Nephron progenitor cell (in vitro differentiated cells): ENCODE results near the gene MINDY4.

ENCODE experiments used
- DNase-seq: peaks from one replicate; pipeline ENCODE4 v3.0.0; 2021
- H3K27ac Mint-ChIP-seq: 2 replicates; pipeline ENCODE4 v1.8.0; 2021; ENCODE audit warnings: mild to moderate bottlenecking, moderate library complexity, mixed read lengths
- H3K27me3 Mint-ChIP-seq: 2 replicates; pipeline ENCODE4 v1.8.0; 2021; ENCODE audit warnings: mild to moderate bottlenecking, low read depth, mixed read lengths; ENCODE audit not compliant: poor library complexity
- H3K36me3 Mint-ChIP-seq: 2 replicates; pipeline ENCODE4 v1.8.0; 2021; ENCODE audit warnings: low read depth, mixed read lengths
- H3K4me1 Mint-ChIP-seq: 2 replicates; pipeline ENCODE4 v1.8.0; 2021; ENCODE audit warnings: mixed read lengths
- H3K4me3 Mint-ChIP-seq: 2 replicates; pipeline ENCODE4 v1.8.0; 2021; ENCODE audit warnings: mild to moderate bottlenecking, moderate library complexity, mixed read lengths
- H3K9me3 Mint-ChIP-seq: 2 replicates; pipeline ENCODE4 v1.8.0; 2021; ENCODE audit warnings: mild to moderate bottlenecking, moderate library complexity, mixed read lengths
- TF ChIP-seq, protein P1 (sequence below): fragments of 200-600 bp; sonication (generic); IDR thresholded peaks from 2 replicates; pipeline ENCODE4 v1.5.0; 2021; ENCODE audit warnings: antibody characterized with exemption

MINDY4 gene

DNA sequence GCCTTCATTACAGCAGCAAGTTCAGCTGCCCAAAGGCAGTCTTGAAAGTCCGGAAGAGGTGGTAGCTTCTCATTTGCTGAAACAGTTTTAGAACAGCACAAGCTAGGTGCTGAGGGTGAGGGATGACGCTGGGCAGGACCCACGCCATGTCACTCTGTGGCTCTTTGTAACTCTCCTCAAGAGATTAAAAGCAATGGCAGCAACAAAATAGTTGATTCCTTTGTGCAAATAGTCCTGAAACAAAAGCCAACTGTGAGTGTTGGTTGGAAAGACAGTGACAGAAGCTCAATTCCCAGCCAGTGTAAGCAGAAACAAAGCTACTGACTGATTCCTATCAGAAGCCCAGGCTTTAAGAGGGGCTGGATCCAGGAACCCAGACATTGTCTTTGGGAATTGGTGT is 92.9 kb downstream of the MINDY4 start:
- Mint-ChIP-seq H3K4me3 (no peak overlapping the region), H3K9me3 (no peaks in the 10 kb centered on the region), H3K36me3 (no peaks in the 10 kb centered on the region), H3K27me3 (peaks cover 7% of the 10 kb centered on the region), H3K4me1 (peaks cover 48% of the 10 kb centered on the region), H3K27ac (peak overlapping the region; percentile 36)
- no peak for DNase-seq
- TF ChIP-seq, protein P1, sequence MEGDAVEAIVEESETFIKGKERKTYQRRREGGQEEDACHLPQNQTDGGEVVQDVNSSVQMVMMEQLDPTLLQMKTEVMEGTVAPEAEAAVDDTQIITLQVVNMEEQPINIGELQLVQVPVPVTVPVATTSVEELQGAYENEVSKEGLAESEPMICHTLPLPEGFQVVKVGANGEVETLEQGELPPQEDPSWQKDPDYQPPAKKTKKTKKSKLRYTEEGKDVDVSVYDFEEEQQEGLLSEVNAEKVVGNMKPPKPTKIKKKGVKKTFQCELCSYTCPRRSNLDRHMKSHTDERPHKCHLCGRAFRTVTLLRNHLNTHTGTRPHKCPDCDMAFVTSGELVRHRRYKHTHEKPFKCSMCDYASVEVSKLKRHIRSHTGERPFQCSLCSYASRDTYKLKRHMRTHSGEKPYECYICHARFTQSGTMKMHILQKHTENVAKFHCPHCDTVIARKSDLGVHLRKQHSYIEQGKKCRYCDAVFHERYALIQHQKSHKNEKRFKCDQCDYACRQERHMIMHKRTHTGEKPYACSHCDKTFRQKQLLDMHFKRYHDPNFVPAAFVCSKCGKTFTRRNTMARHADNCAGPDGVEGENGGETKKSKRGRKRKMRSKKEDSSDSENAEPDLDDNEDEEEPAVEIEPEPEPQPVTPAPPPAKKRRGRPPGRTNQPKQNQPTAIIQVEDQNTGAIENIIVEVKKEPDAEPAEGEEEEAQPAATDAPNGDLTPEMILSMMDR: no peak

DNA sequence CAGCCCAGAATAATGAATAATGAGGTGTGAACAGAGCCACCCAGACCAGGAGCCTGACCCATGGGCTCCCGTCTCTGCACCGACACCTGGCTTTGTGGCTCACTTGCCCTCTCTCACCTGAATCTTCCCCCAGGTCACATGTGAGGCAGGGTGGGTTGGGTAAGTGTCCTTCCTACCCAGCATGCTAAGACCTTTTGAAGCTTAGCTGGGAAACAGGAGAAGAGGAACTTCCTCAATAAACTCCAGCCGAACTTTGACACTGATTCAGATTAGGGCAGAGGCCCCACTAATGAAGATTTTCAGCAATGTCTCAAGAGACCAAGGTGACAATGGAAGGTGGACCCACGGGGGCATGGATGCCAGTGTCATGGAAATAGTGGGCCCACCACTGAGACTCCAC is 93.9 kb downstream of the MINDY4 start:
- Mint-ChIP-seq H3K27ac (no peak overlapping the region), H3K36me3 (no peaks in the 10 kb centered on the region), H3K4me1 (peaks cover 43% of the 10 kb centered on the region), H3K27me3 (peaks cover 4% of the 10 kb centered on the region), H3K4me3 (no peak overlapping the region), H3K9me3 (no peaks in the 10 kb centered on the region)
- no peak for DNase-seq
- TF ChIP-seq, protein P1: no peak

GRCh38 chr7:30865821-30866220 is 94.6 kb downstream of the MINDY4 start:
- Mint-ChIP-seq H3K27me3 (peaks cover 1% of the 10 kb centered on the region), H3K36me3 (no peaks in the 10 kb centered on the region), H3K27ac (no peak overlapping the region), H3K4me1 (peaks cover 39% of the 10 kb centered on the region), H3K4me3 (no peak overlapping the region), H3K9me3 (no peaks in the 10 kb centered on the region)
- TF ChIP-seq, protein P1: no peak
- no peak for DNase-seq

- Mint-ChIP-seq H3K9me3 (no peaks in the 10 kb centered on the region), H3K36me3 (no peaks in the 10 kb centered on the region), H3K27me3 (no peaks in the 10 kb centered on the region), H3K4me3 (no peak overlapping the region), H3K4me1 (peaks cover 39% of the 10 kb centered on the region), H3K27ac (no peak overlapping the region)
- TF ChIP-seq, protein P1: no peak
- no peak for DNase-seq
Measured at GRCh38 chr7:30866939-30867338, 95.7 kb downstream of the MINDY4 start.

GRCh38 chr7:30867483-30867882 is 96.3 kb downstream of the MINDY4 start:
- H3K36me3 Mint-ChIP-seq: no peaks in the 10 kb centered on the region
- no peak overlapping the region for H3K4me3 Mint-ChIP-seq
- no peak for DNase-seq
- TF ChIP-seq, protein P1: no peak
- H3K27me3 Mint-ChIP-seq: no peaks in the 10 kb centered on the region
- H3K9me3 Mint-ChIP-seq: no peaks in the 10 kb centered on the region
- H3K27ac Mint-ChIP-seq: no peak overlapping the region
- H3K4me1 Mint-ChIP-seq: peaks cover 42% of the 10 kb centered on the region

DNA sequence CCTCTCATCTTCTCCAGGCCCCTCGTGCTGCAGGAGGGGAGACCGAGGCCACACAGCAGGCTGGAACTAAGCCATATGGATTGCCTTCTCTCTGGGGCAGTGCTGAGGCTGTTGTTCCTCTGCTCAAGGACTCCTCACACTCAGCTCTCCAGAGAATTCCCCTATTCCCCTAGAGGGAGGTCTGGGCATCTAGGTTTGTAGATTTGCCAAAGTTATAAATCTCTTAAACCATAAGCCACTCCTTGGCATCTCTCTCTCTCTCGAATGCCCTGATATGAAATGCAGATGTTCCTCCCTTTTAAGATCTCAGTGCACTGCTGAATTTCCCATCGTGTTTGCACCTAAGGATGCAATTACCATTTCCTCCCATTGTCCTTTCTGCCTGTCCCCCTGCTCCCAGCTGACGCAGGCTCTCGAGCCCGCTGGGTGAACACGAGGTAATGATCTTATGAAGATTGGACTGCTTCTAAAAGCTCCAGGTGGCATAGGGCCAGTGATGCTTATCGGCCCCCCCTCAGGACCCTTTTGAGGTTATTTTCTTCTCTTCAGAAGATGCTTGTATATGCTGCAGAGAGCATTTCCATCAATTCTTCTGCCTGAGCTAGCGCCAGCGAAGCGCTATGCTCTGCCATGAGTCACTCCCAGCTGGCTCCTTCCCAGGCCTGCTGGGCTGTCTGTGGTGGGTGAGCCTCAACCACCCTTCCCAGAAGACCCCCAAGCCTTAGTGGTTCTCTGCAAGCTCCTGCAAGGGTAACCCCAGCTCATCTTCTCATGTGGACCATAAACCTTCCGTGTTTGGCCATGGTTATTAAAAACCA is 98.8 kb downstream of the MINDY4 start:
- peaks cover 11% of the 10 kb centered on the region for H3K36me3 Mint-ChIP-seq
- TF ChIP-seq, protein P1: no peak
- peaks cover 30% of the 10 kb centered on the region for H3K4me1 Mint-ChIP-seq
- no peak for DNase-seq
- H3K27ac Mint-ChIP-seq: no peak overlapping the region
- H3K4me3 Mint-ChIP-seq: no peak overlapping the region
- peaks cover 3% of the 10 kb centered on the region for H3K9me3 Mint-ChIP-seq
- H3K27me3 Mint-ChIP-seq: no peaks in the 10 kb centered on the region
